Neural cell (in vitro differentiated cells): ENCODE data around the gene FDXACB1.

Experiments
- EP300 ChIP-seq: fragments of 450-650 bp; conservative IDR thresholded peaks from 2 replicates; pipeline ENCODE4 v1.6.1; 2014; ENCODE audit warnings: antibody characterized with exemption, mild to moderate bottlenecking, moderate library complexity; ENCODE audit not compliant: poor library complexity, severe bottlenecking
- EZH2 ChIP-seq: fragments of 200-600, 300-800 bp; shearing (Covaris generic), sonication (generic); IDR thresholded peaks from 2 replicates; pipeline ENCODE4 v1.6.1; 2014; ENCODE audit warnings: antibody characterized with exemption, low read length, borderline replicate concordance, mild to moderate bottlenecking; ENCODE audit not compliant: insufficient read depth, poor library complexity, severe bottlenecking
- POLR2AphosphoS5 ChIP-seq: IDR thresholded peaks from 2 replicates; pipeline ENCODE4 v1.6.1; 2012
- SMC3 ChIP-seq: fragments of 450-650 bp; conservative IDR thresholded peaks from 2 replicates; pipeline ENCODE4 v1.6.1; 2014; ENCODE audit warnings: antibody characterized with exemption, mild to moderate bottlenecking, moderate library complexity; ENCODE audit not compliant: poor library complexity
- TAF1 ChIP-seq: IDR thresholded peaks from 2 replicates; pipeline ENCODE4 v1.6.1; 2012; ENCODE audit warnings: low read depth
- TF ChIP-seq, protein P1 (sequence below): fragments of 450-650 bp; IDR thresholded peaks from 2 replicates; pipeline ENCODE4 v1.5.1; 2014; ENCODE audit warnings: antibody characterized with exemption, mild to moderate bottlenecking, moderate library complexity; ENCODE audit not compliant: poor library complexity, severe bottlenecking

DNA sequence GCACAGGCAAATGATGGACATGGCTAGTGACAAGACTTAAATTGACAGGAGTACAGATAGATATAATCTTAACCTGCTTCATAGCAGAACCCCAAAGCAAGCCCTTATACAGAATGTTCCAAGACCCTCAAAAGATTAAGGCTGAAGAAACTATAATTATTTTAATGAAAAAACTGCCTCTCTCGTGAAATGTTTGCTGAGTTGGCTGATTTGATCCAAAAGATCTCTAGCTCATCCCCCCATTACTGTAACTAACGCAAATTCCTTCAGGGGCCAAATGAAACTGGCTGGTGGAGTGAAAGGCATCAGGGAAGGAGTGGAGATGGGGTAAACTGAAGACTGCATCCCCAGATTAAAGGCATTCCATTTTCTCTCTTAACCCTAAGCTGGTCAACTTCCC lies 26.9 kb downstream of the FDXACB1 start:
- TF ChIP-seq EP300 (no peak), EZH2 (no peak), POLR2AphosphoS5 (no peak), SMC3 (no peak), TAF1 (no peak)
- TF ChIP-seq, protein P1, sequence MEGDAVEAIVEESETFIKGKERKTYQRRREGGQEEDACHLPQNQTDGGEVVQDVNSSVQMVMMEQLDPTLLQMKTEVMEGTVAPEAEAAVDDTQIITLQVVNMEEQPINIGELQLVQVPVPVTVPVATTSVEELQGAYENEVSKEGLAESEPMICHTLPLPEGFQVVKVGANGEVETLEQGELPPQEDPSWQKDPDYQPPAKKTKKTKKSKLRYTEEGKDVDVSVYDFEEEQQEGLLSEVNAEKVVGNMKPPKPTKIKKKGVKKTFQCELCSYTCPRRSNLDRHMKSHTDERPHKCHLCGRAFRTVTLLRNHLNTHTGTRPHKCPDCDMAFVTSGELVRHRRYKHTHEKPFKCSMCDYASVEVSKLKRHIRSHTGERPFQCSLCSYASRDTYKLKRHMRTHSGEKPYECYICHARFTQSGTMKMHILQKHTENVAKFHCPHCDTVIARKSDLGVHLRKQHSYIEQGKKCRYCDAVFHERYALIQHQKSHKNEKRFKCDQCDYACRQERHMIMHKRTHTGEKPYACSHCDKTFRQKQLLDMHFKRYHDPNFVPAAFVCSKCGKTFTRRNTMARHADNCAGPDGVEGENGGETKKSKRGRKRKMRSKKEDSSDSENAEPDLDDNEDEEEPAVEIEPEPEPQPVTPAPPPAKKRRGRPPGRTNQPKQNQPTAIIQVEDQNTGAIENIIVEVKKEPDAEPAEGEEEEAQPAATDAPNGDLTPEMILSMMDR: no peak
